Lower lobe of right lung (tissue), 2 donors: ENCODE data around the gene AAK1. TPM values are rescaled to one million over a fixed set of nuclear protein-coding genes. Genes with fewer than 3 reads are reported as not detected.

Source experiments
- ATAC-seq, 2 donors: fragments of 200-7000 bp; cut with Tn5 transposase; one replicate each; pipeline ENCODE4 v1.9.1; 2020 to 2022; ENCODE audit warnings: mild to moderate bottlenecking in 2 of 2, moderate library complexity in 2 of 2
- DNase-seq: peaks from one replicate; pipeline ENCODE4 v3.0.0-alpha.2; 2020
- H3K27ac ChIP-seq: fragments of 200-600 bp; one replicate; pipeline ENCODE4 v1.8.0; 2022
- H3K27me3 ChIP-seq: fragments of 200-600 bp; one replicate; pipeline ENCODE4 v1.8.0; 2022; ENCODE audit warnings: low read depth
- H3K36me3 ChIP-seq: fragments of 200-600 bp; one replicate; pipeline ENCODE4 v1.8.0; 2022; ENCODE audit warnings: mild to moderate bottlenecking
- H3K4me1 ChIP-seq: fragments of 200-600 bp; one replicate; pipeline ENCODE4 v1.8.0; 2022
- H3K4me3 ChIP-seq: fragments of 200-600 bp; one replicate; pipeline ENCODE4 v1.8.0; 2022; ENCODE audit warnings: mild to moderate bottlenecking
- H3K9me3 ChIP-seq: fragments of 200-600 bp; one replicate; pipeline ENCODE4 v1.8.0; 2022
- CTCF ChIP-seq: fragments of 200-600 bp; IDR thresholded peaks from one replicate; pipeline ENCODE4 v1.8.0; 2022; ENCODE audit warnings: antibody characterized with exemption, mild to moderate bottlenecking
- intact Hi-C: fragments of 100-400 bp; cut with DNase I; formaldehyde crosslinking; loops from one replicate; pipeline ENCODE4 v1.11.0; 2022
- total RNA-seq: library from RNA; stranded (reverse); fragmentation: NEBNext Ultra II Directional; extraction: Animal tissue kit (Norgen Biotek cat#: 25700); gene quantifications from one replicate; pipeline ENCODE4 v1.2.1, GENCODE V29; 2021
- donor health status: DM: no; HTN: yes; CAD: no; lungs with severe emphysema.

Gene AAK1
- total RNA-seq, 1 donor from 2014 or later: 73.3 TPM

- Histone ChIP-seq H3K9me3 (no peaks in the 10 kb centered on the region), H3K27ac (no peak overlapping the region), H3K27me3 (no peaks in the 10 kb centered on the region), H3K4me1 (no peaks in the 10 kb centered on the region), H3K36me3 (peaks cover 42% of the 10 kb centered on the region), H3K4me3 (no peak overlapping the region)
- ATAC-seq: no peak
- no peak for DNase-seq
- intact Hi-C loops: no loop called here
- TF ChIP-seq CTCF: no peak
Observed at GRCh38 chr2:69545477-69545932, 98.0 kb downstream of the AAK1 start.

- intact Hi-C loops: no loop called here
- Histone ChIP-seq H3K27ac (no peak overlapping the region), H3K4me1 (no peaks in the 10 kb centered on the region), H3K27me3 (no peaks in the 10 kb centered on the region), H3K36me3 (peaks cover 44% of the 10 kb centered on the region), H3K4me3 (no peak overlapping the region), H3K9me3 (no peaks in the 10 kb centered on the region)
- DNase-seq: no peak
- no peak for TF ChIP-seq CTCF
- ATAC-seq: no peak
Observed at GRCh38 chr2:69544951-69545350, 98.6 kb downstream of the AAK1 start.

- Histone ChIP-seq H3K36me3 (peaks cover 56% of the 10 kb centered on the region), H3K4me3 (no peak overlapping the region), H3K27ac (no peak overlapping the region), H3K27me3 (no peaks in the 10 kb centered on the region), H3K9me3 (no peaks in the 10 kb centered on the region), H3K4me1 (peaks cover 20% of the 10 kb centered on the region)
- no peak for DNase-seq
- TF ChIP-seq CTCF: no peak
- intact Hi-C loops: no loop called here
- no peak for ATAC-seq
Observed at GRCh38 chr2:69539549-69539908, 104.0 kb downstream of the AAK1 start.

DNA sequence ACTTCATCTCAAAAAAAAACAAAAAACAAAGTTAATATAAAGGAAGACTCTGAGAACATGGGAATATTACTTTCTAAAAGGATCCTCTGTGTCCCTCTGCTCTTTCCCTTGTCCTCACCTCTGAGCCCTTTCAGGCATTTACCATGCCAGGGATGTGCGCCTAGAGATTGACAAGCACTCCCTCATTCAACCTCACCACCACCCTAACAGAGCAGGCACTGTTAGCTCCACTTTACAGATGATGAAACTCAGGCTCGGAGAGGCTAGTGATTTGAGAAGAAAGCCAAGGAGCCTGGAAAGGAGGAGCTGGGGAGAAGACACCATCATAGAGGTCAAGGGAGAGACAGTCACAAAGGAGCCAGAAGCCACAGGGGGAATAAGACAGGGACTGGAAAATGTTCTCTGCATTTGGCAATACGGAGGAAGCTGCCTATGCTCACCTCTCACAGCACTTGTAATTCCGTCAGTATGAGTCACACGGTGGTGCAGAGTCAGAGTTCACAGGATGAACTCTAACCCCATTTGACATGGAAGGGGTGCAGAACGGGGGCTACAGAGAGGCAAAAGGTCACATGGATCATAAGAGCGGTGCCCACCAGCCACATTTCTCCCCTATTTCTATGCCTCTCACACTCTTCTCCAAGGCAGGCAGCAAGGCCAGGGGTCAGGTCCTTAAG, 104.5 kb downstream of the AAK1 start:
- peak; percentile 49 to 52 for ATAC-seq
- peaks cover 51% of the 10 kb centered on the region for H3K36me3 ChIP-seq
- H3K4me1 ChIP-seq: peaks cover 20% of the 10 kb centered on the region
- no peaks in the 10 kb centered on the region for H3K27me3 ChIP-seq
- H3K27ac ChIP-seq: no peak overlapping the region
- intact Hi-C loops: no loop called here
- H3K9me3 ChIP-seq: no peaks in the 10 kb centered on the region
- no peak for DNase-seq
- H3K4me3 ChIP-seq: no peak overlapping the region
- TF ChIP-seq CTCF: no peak

GRCh38 chr2:69538249-69538648, 105.3 kb downstream of the AAK1 start:
- no peak overlapping the region for H3K4me3 ChIP-seq
- no peak for ATAC-seq
- intact Hi-C loops: no loop called here
- H3K9me3 ChIP-seq: peaks cover 6% of the 10 kb centered on the region
- H3K27ac ChIP-seq: no peak overlapping the region
- no peak for DNase-seq
- peaks cover 43% of the 10 kb centered on the region for H3K36me3 ChIP-seq
- no peak for TF ChIP-seq CTCF
- H3K27me3 ChIP-seq: no peaks in the 10 kb centered on the region
- H3K4me1 ChIP-seq: peaks cover 20% of the 10 kb centered on the region
